A549 (cell line): Measurements from ENCODE around the gene CXCL5. TPM values are rescaled to one million over a fixed set of nuclear protein-coding genes. Genes with fewer than 3 reads are reported as not detected.

ENCODE experiments used
- ATAC-seq, 2 experiments: fragments of 200-7000 bp in 1 of 2; fragments of >200 bp in 1 of 2; cut with Nextera tagmentation in 1 of 2; cut with Tn5 transposase in 1 of 2; 3 replicates each; pipeline versions ENCODE4 v1.8.0 to v1.9.1; 2018 to 2020; ENCODE audit warnings: mild to moderate bottlenecking in 1 of 2, moderate library complexity in 1 of 2
- CTCF ChIA-PET: fragments of 300-600 bp; sonication (Branson Sonifier 250); formaldehyde crosslinking; extraction: SDS; loops from one replicate; lab custom pipeline; 2021; ENCODE audit warnings: antibody characterized with exemption, inconsistent platforms; lab: Yijun Ruan, JAX
- POLR2A ChIA-PET: fragments of 350-600 bp; formaldehyde crosslinking; extraction: SDS; loops from one replicate; lab custom pipeline; 2021; ENCODE audit warnings: antibody characterized with exemption, inconsistent platforms; lab: Yijun Ruan, JAX
- DNase-seq, 2 experiments: peaks; one replicate each; pipeline versions ENCODE4 v3.0.0 to v3.0.0-alpha.2; 2011 to 2016; ENCODE audit warnings: low read depth in 1 of 2, low spot score in 1 of 2
- FAIRE-seq: peaks from 2 replicates; lab custom pipeline; 2011; peaks lifted over from hg19 to GRCh38; lab: Jason Lieb, UNC
- H3K27ac ChIP-seq, 2 experiments: fragments of >200 bp; sonication (Bioruptor Twin); formaldehyde crosslinking; 3 replicates each; pipeline ENCODE4 v1.5.1; 2016 to 2017
- H3K4me1 ChIP-seq: fragments of >200 bp; sonication (Bioruptor Twin); formaldehyde crosslinking; 3 replicates; pipeline ENCODE4 v1.6.1; 2016
- H3K4me2 ChIP-seq: fragments of >200 bp; sonication (Bioruptor Twin); formaldehyde crosslinking; 3 replicates; pipeline ENCODE4 v1.6.1; 2016
- H3K4me3 ChIP-seq: fragments of >200 bp; sonication (Bioruptor Twin); formaldehyde crosslinking; 3 replicates; pipeline ENCODE4 v1.5.1; 2016
- H3K9me3 ChIP-seq: fragments of >200 bp; sonication (Bioruptor Twin); formaldehyde crosslinking; 3 replicates; pipeline ENCODE4 v1.6.1; 2016
- CBX8 ChIP-seq: fragments of 200-600 bp; sonication (generic); IDR thresholded peaks from 2 replicates; pipeline ENCODE4 v1.6.1; 2016
- CEBPB ChIP-seq, 2 experiments: fragments of >200 bp in 1 of 2; sonication (Bioruptor Twin) in 1 of 2; formaldehyde crosslinking in 1 of 2; IDR thresholded peaks; 2 replicates each; pipeline ENCODE4 v1.6.1; 2012 to 2016
- CTCF ChIP-seq: fragments of >200 bp; sonication (Bioruptor Twin); formaldehyde crosslinking; IDR thresholded peaks from 3 replicates; pipeline ENCODE4 v1.5.1; 2016
- EP300 ChIP-seq, 2 experiments: fragments of >200 bp; sonication (Bioruptor Twin); formaldehyde crosslinking; IDR thresholded peaks; 2 replicates in 1 of 2; 3 replicates in 1 of 2; pipeline ENCODE4 v1.6.1; 2016 to 2017
- ESRRA ChIP-seq: fragments of 150-350 bp; IDR thresholded peaks from 2 replicates; pipeline ENCODE4 v1.6.1; 2014; ENCODE audit warnings: mild to moderate bottlenecking, low read length, borderline replicate concordance
- FOSL2 ChIP-seq, 2 experiments: fragments of 450-650 bp in 1 of 2; fragments of >200 bp in 1 of 2; sonication (Bioruptor Twin) in 1 of 2; formaldehyde crosslinking; IDR thresholded peaks; 2 replicates each; pipeline versions ENCODE4 v1.5.0 to v1.6.1; 2016 to 2020; ENCODE audit warnings: mild to moderate bottlenecking in 1 of 2, moderate library complexity in 1 of 2
- FOXS1 ChIP-seq: fragments of 250-450 bp; sonication (Bioruptor Pico); IDR thresholded peaks from 2 replicates; pipeline ENCODE4 v1.5.0; 2020; ENCODE audit warnings: mild to moderate bottlenecking, moderate library complexity
- HES2 ChIP-seq: fragments of >200 bp; sonication (Bioruptor Twin); formaldehyde crosslinking; IDR thresholded peaks from 2 replicates; pipeline ENCODE4 v1.6.1; 2016
- HEYL ChIP-seq: fragments of 250-450 bp; sonication (Bioruptor Pico); IDR thresholded peaks from 2 replicates; pipeline ENCODE4 v1.8.0; 2021; ENCODE audit warnings: mild to moderate bottlenecking, moderate library complexity
- HMGXB4 ChIP-seq: fragments of 250-450 bp; sonication (Bioruptor Pico); IDR thresholded peaks from 2 replicates; pipeline ENCODE4 v1.5.0; 2021; ENCODE audit warnings: mild to moderate bottlenecking, moderate library complexity, borderline replicate concordance
- HOXB13 ChIP-seq: fragments of 250-450 bp; sonication (Bioruptor Pico); IDR thresholded peaks from 2 replicates; pipeline ENCODE4 v1.5.0; 2020; ENCODE audit warnings: low read depth, mild to moderate bottlenecking, moderate library complexity
- KDM1A ChIP-seq: fragments of 200-600 bp; sonication (generic); IDR thresholded peaks from 2 replicates; pipeline ENCODE4 v1.6.1; 2016; ENCODE audit warnings: low read depth, mild to moderate bottlenecking
- MAFK ChIP-seq: fragments of 450-650 bp; IDR thresholded peaks from 2 replicates; pipeline ENCODE4 v1.6.1; 2014; ENCODE audit not compliant: partially characterized antibody
- MAZ ChIP-seq: fragments of 150-350 bp; IDR thresholded peaks from 2 replicates; pipeline ENCODE4 v1.6.1; 2014; ENCODE audit warnings: antibody characterized with exemption, low read depth, low read length, borderline replicate concordance
- NFE2L2 ChIP-seq: fragments of 150-350 bp; conservative IDR thresholded peaks from 2 replicates; pipeline ENCODE4 v1.6.1; 2014; ENCODE audit warnings: low read length
- NPAS2 ChIP-seq: fragments of 250-450 bp; sonication (Bioruptor Pico); IDR thresholded peaks from 2 replicates; pipeline ENCODE4 v1.8.0; 2022; ENCODE audit warnings: mild to moderate bottlenecking, moderate library complexity, borderline replicate concordance
- POLR2A ChIP-seq: IDR thresholded peaks from 2 replicates; pipeline ENCODE4 v1.6.1; 2012; ENCODE audit warnings: mild to moderate bottlenecking, low read length
- RAD21 ChIP-seq, 2 experiments: fragments of >200 bp in 1 of 2; sonication (Bioruptor Twin) in 1 of 2; formaldehyde crosslinking in 1 of 2; IDR thresholded peaks in 1 of 2; conservative IDR thresholded peaks in 1 of 2; 2 replicates in 1 of 2; 3 replicates in 1 of 2; pipeline ENCODE4 v1.6.1; 2012 to 2018; ENCODE audit warnings: inconsistent platforms in 1 of 2
- RCOR1 ChIP-seq: fragments of 150-350 bp; IDR thresholded peaks from 2 replicates; pipeline ENCODE4 v1.6.1; 2014; ENCODE audit warnings: antibody characterized with exemption, low read length, low read depth
- RFX5 ChIP-seq: fragments of 450-650 bp; IDR thresholded peaks from 2 replicates; pipeline ENCODE4 v1.7.1; 2014; ENCODE audit warnings: antibody characterized with exemption, mild to moderate bottlenecking, moderate library complexity
- SREBF2 ChIP-seq: fragments of 450-650 bp; IDR thresholded peaks from 2 replicates; pipeline ENCODE4 v1.6.1; 2014; ENCODE audit warnings: mild to moderate bottlenecking, moderate library complexity
- TFCP2L1 ChIP-seq: fragments of 250-450 bp; sonication (Bioruptor Pico); IDR thresholded peaks from 2 replicates; pipeline ENCODE4 v1.5.0; 2021; ENCODE audit warnings: mild to moderate bottlenecking
- ZC3H11A ChIP-seq: fragments of 450-650 bp; IDR thresholded peaks from 2 replicates; pipeline ENCODE4 v1.6.1; 2014; ENCODE audit warnings: antibody characterized with exemption, mild to moderate bottlenecking
- ZNF302 ChIP-seq: fragments of 250-450 bp; sonication (Bioruptor Pico); IDR thresholded peaks from 2 replicates; pipeline ENCODE4 v1.9.0; 2021; ENCODE audit warnings: inconsistent platforms, mild to moderate bottlenecking, moderate library complexity
- ZSCAN20 ChIP-seq: fragments of 250-450 bp; sonication (Bioruptor Pico); IDR thresholded peaks from 2 replicates; pipeline ENCODE4 v1.8.0; 2022; ENCODE audit warnings: mild to moderate bottlenecking, moderate library complexity
- WGBS: methylation state at CpG from one replicate; pipeline ENCODE4 v1.1.6; 2017; ENCODE audit errors: missing lambda C conversion rate; 5-methylcytosine and 5-hydroxymethylcytosine counted together
- polyA plus RNA-seq, 4 experiments: library from polyadenylated mRNA; depleted of rRNA in 3 of 4; stranded (reverse); fragments of >200 nt; fragmentation: RNase III in 1 of 4; extraction: RNeasy Plus Mini Kit Qiagen cat#74134 plus additional on column Dnase treatment in 1 of 4; gene quantifications; 2 replicates in 3 of 4; 3 replicates in 1 of 4; pipeline ENCODE4 v1.2.3, GENCODE V29; 2011 to 2017

Gene CXCL5
- polyA plus RNA-seq, 2 of the 4 experiments (the other 2 are of a cell fraction), result 127 to 195 TPM

- no peaks in the 10 kb centered on the region for H3K9me3 ChIP-seq
- DNase-seq (no peak), ATAC-seq (no peak), FAIRE-seq (no peak)
- ChIA-PET POLR2A (interaction anchor here (0.7 to 3.7 kb wide), 5 partner anchors 39 to 72 kb away, joined by 4 to 34 read pairs (median 5); partner anchors contain the start of genes CXCL2 and CXCL5), CTCF (interaction anchor here (0.7 to 4.2 kb wide), 15 partner anchors 9 to 638 kb away, joined by 3 to 23 read pairs (median 5); partner anchors contain the start of gene CXCL5)
- H3K4me3 ChIP-seq, result peak overlapping the region; percentile 92
- H3K27ac ChIP-seq, result peak overlapping the region; percentile 95
- peaks cover 53% of the 10 kb centered on the region for H3K4me1 ChIP-seq
- TF ChIP-seq HOXB13 (CRISPR knock-in tag) (no peak), ZC3H11A (no peak), ZNF302 (no peak), HES2 (no peak), ZSCAN20 (CRISPR knock-in tag) (no peak), HMGXB4 (CRISPR knock-in tag) (no peak), NFE2L2 (no peak), SREBF2 (no peak)
- peak overlapping the region; percentile 97 for H3K4me2 ChIP-seq
- 23% methylated on average over 4 of the region's 4 CpGs for WGBS
Observed at GRCh38 chr4:74037076-74037955, 38.8 kb upstream of the CXCL5 start.

- no peaks in the 10 kb centered on the region for H3K9me3 ChIP-seq
- POLR2A ChIA-PET, result no interaction called here
- no peak for FAIRE-seq
Observed at GRCh38 chr4:74033739-74034138, 35.3 kb upstream of the CXCL5 start.

GRCh38 chr4:74032064-74032463 is 33.6 kb upstream of the CXCL5 start:
- Histone ChIP-seq H3K4me3 (no peak overlapping the region), H3K9me3 (no peaks in the 10 kb centered on the region; the same call in 2 of the 3 replicates), H3K27ac (peak overlapping the region; percentile 37 to 73), H3K4me1 (peaks cover 64% of the 10 kb centered on the region), H3K4me2 (peak overlapping the region; percentile 28; the same call in 2 of the 3 replicates)
- CTCF ChIA-PET, result no interaction called here
- POLR2A ChIA-PET, result no interaction called here
- TF ChIP-seq RAD21 (conservative IDR thresholded peaks at IDR 0.05 in 1 of 2, IDR thresholded peaks at IDR 0.05 in 1 of 2) (no peak), CTCF (no peak), RCOR1 (no peak), NPAS2 (CRISPR knock-in tag) (no peak), CBX8 (no peak), ESRRA (no peak), EP300 (IDR thresholded peaks at IDR 0.05) (no peak), MAFK (no peak), TFCP2L1 (CRISPR knock-in tag) (no peak), HEYL (CRISPR knock-in tag) (no peak), MAZ (no peak), ZC3H11A (no peak)
- no peak for ATAC-seq
- no peak for FAIRE-seq
- DNase-seq, result no peak

More at GRCh38 chr4:74033739-74034138, 35.3 kb upstream of the CXCL5 start:
- ATAC-seq (no peak), DNase-seq (no peak)
- Histone ChIP-seq H3K4me1 (peaks cover 64% of the 10 kb centered on the region), H3K4me3 (no peak overlapping the region), H3K4me2 (peak overlapping the region; percentile 25; the same call in 2 of the 3 replicates), H3K27ac (peak overlapping the region; percentile 57 to 74; a peak in 5 of 6 replicates)
- CTCF ChIA-PET, result interaction anchor here (1.6 kb wide), 1 partner anchor 17 kb away, joined by 3 read pairs; no protein-coding TSS in a partner anchor
- TF ChIP-seq POLR2A (no peak), KDM1A (no peak), MAFK (peak; percentile 9), CEBPB (IDR thresholded peaks at IDR 0.05) (peak in 1 of 2 experiments; percentile 40; a peak in 2 of 4 replicates), FOSL2 (IDR thresholded peaks at IDR 0.05) (no peak), FOSL2 (CRISPR knock-in tag; IDR thresholded peaks at IDR 0.05) (peak; percentile 74), RFX5 (no peak), FOXS1 (no peak)
